ENCODE data around the gene OR5C1. TPM values are rescaled to one million over a fixed set of nuclear protein-coding genes. Genes with fewer than 3 reads are reported as not detected.

OR5C1 gene
- polyA plus RNA-seq, 1 donor (not counting 4 experiments of a cell fraction or from before 2014, with no cell fraction given), result not detected

GRCh38 chr9:122816163-122816867 is 27.6 kb downstream of the OR5C1 start:
- no peak for FAIRE-seq
- Histone ChIP-seq H3K4me1 (ENCODE audit: control insufficient read depth, extremely low read depth, insufficient read depth, low read length) (no peaks in the 10 kb centered on the region), H3K79me2 (ENCODE audit: control insufficient read depth, insufficient read depth, low read length) (no peaks in the 10 kb centered on the region), H2AFZ (ENCODE audit: control insufficient read depth, low read length) (no peak overlapping the region), H3K9ac (ENCODE audit: control insufficient read depth, extremely low read depth, insufficient read depth, low read length) (no peak overlapping the region), H3K9me3 (ENCODE audit: control insufficient read depth, low read depth, low read length) (no peaks in the 10 kb centered on the region), H3K4me2 (ENCODE audit: control insufficient read depth, extremely low read depth, insufficient read depth, low read depth, low read length) (no peak overlapping the region), H3K4me3 (ENCODE audit: control insufficient read depth in 2 of 3, extremely low read depth in 1 of 3, insufficient read depth in 2 of 3, low read depth in 1 of 3, low read length in 3 of 3) (no peak overlapping the region), H3K27me3 (ENCODE audit: control insufficient read depth, extremely low read depth, insufficient read depth, low read length) (no peaks in the 10 kb centered on the region), H3K36me3 (ENCODE audit: control insufficient read depth in 2 of 2, extremely low read depth in 1 of 2, insufficient read depth in 2 of 2, low read length in 2 of 2) (peaks cover 0 to 6% of the 10 kb centered on the region in 2 experiments), H3K9me1 (ENCODE audit: control insufficient read depth, extremely low read depth, insufficient read depth, low read length) (no peaks in the 10 kb centered on the region), H3K27ac (ENCODE audit: control insufficient read depth, insufficient read depth, low read length) (no peak overlapping the region), H4K20me1 (ENCODE audit: control insufficient read depth, extremely low read depth, insufficient read depth, low read length) (no peaks in the 10 kb centered on the region)
- no peak for DNase-seq (ENCODE audit: low read depth, low spot score)
- no peak for TF ChIP-seq EZH2 (IDR thresholded peaks at IDR 0.05; ENCODE audit: low read length)
- TF ChIP-seq CTCF (optimal IDR thresholded peaks at IDR 0.05 in 1 of 3, IDR thresholded peaks at IDR 0.05 in 1 of 3, conservative IDR thresholded peaks at IDR 0.05 in 1 of 3; ENCODE audit: extremely low read depth in 1 of 3, insufficient read depth in 2 of 3, low read length in 3 of 3), result no peak
- dilution Hi-C loops (cut with MboI; ENCODE audit: extremely low pct_ligation_motif_present, low sequenced_read_pairs), result loop anchor here (25.0 kb wide), 1 partner anchor 354 kb away; no protein-coding TSS in a partner anchor

- H3K9ac ChIP-seq (ENCODE audit: control insufficient read depth, extremely low read depth, insufficient read depth, low read length), result no peak overlapping the region
- peaks cover 6 to 21% of the 10 kb centered on the region in 2 experiments for H3K36me3 ChIP-seq (ENCODE audit: control insufficient read depth in 2 of 2, extremely low read depth in 1 of 2, insufficient read depth in 2 of 2, low read length in 2 of 2)
- H3K4me3 ChIP-seq (ENCODE audit: control insufficient read depth in 2 of 3, extremely low read depth in 1 of 3, insufficient read depth in 2 of 3, low read depth in 1 of 3, low read length in 3 of 3), result no peak overlapping the region
- no peak overlapping the region for H3K4me2 ChIP-seq (ENCODE audit: control insufficient read depth, extremely low read depth, insufficient read depth, low read depth, low read length)
- H3K27me3 ChIP-seq (ENCODE audit: control insufficient read depth, extremely low read depth, insufficient read depth, low read length), result no peaks in the 10 kb centered on the region
- H3K9me3 ChIP-seq (ENCODE audit: control insufficient read depth, low read depth, low read length), result no peaks in the 10 kb centered on the region
- H3K9me1 ChIP-seq (ENCODE audit: control insufficient read depth, extremely low read depth, insufficient read depth, low read length), result no peaks in the 10 kb centered on the region
- H2AFZ ChIP-seq (ENCODE audit: control insufficient read depth, low read length), result no peak overlapping the region
- H3K4me1 ChIP-seq (ENCODE audit: control insufficient read depth, extremely low read depth, insufficient read depth, low read length), result no peaks in the 10 kb centered on the region
- H3K79me2 ChIP-seq (ENCODE audit: control insufficient read depth, insufficient read depth, low read length), result peaks cover 3% of the 10 kb centered on the region
- H3K27ac ChIP-seq (ENCODE audit: control insufficient read depth, insufficient read depth, low read length), result no peak overlapping the region
- H4K20me1 ChIP-seq (ENCODE audit: control insufficient read depth, extremely low read depth, insufficient read depth, low read length), result no peaks in the 10 kb centered on the region
- FAIRE-seq (no peak), DNase-seq (ENCODE audit: low read depth, low spot score) (no peak)
- TF ChIP-seq EZH2 (IDR thresholded peaks at IDR 0.05; ENCODE audit: low read length), result no peak
- no peak for TF ChIP-seq CTCF (optimal IDR thresholded peaks at IDR 0.05 in 1 of 3, IDR thresholded peaks at IDR 0.05 in 1 of 3, conservative IDR thresholded peaks at IDR 0.05 in 1 of 3; ENCODE audit: extremely low read depth in 1 of 3, insufficient read depth in 2 of 3, low read length in 3 of 3)
- dilution Hi-C loops (cut with MboI; ENCODE audit: extremely low pct_ligation_motif_present, low sequenced_read_pairs), result loop anchor here (25.0 kb wide), 1 partner anchor 357 kb away; no protein-coding TSS in a partner anchor
Measured at GRCh38 chr9:122819326-122819725, 30.6 kb downstream of the OR5C1 start.

Measured in keratinocyte (primary cell).